HFFc6 (cell line): ENCODE data around the gene HRCT1. TPM values are rescaled to one million over a fixed set of nuclear protein-coding genes. Genes with fewer than 3 reads are reported as not detected.

ENCODE experiments used
- DNase-seq: peaks from one replicate; pipeline ENCODE4 v3.0.0-alpha.2; 2018
- H3K27ac Mint-ChIP-seq: 2 replicates; pipeline ENCODE4 v1.8.0; 2020; ENCODE audit warnings: mild to moderate bottlenecking, mixed read lengths
- H3K27me3 Mint-ChIP-seq: 2 replicates; pipeline ENCODE4 v1.8.0; 2021; ENCODE audit warnings: mild to moderate bottlenecking, moderate library complexity, mixed read lengths; ENCODE audit not compliant: insufficient read depth
- H3K36me3 Mint-ChIP-seq: 2 replicates; pipeline ENCODE4 v1.8.0; 2021; ENCODE audit warnings: low read depth, mixed read lengths
- H3K4me1 Mint-ChIP-seq: 2 replicates; pipeline ENCODE4 v1.8.0; 2020; ENCODE audit warnings: low read depth, mixed read lengths
- H3K4me3 Mint-ChIP-seq: 2 replicates; pipeline ENCODE4 v1.8.0; 2020; ENCODE audit warnings: mild to moderate bottlenecking, moderate library complexity, mixed read lengths
- H3K9me3 Mint-ChIP-seq: 2 replicates; pipeline ENCODE4 v1.8.0; 2020; ENCODE audit warnings: mild to moderate bottlenecking, mixed read lengths
- CTCF ChIP-seq: fragments of 200-600 bp; sonication (generic); IDR thresholded peaks from 2 replicates; pipeline ENCODE4 v1.5.0; 2021; ENCODE audit warnings: antibody characterized with exemption, mild to moderate bottlenecking
- total RNA-seq, 6 experiments: library from RNA; stranded (reverse); fragmentation: NEBNext Ultra II Directional; extraction: Animal tissue kit (Norgen Biotek cat#: 25700); gene quantifications; 2 replicates in 1 of 6; 3 replicates in 5 of 6; pipeline ENCODE4 v1.2.3, GENCODE V29; 2021

HRCT1 gene
- total RNA-seq, 6 experiments from 2014 or later: 2.5 to 4.1 (median 3.3) TPM

GRCh38 chr9:35920051-35920620, 14.1 kb downstream of the HRCT1 start:
- Mint-ChIP-seq H3K27me3 (no peaks in the 10 kb centered on the region; the same call in 1 of the 2 replicates), H3K4me1 (peaks cover 54% of the 10 kb centered on the region)

GRCh38 chr9:35923598-35923926, 17.6 kb downstream of the HRCT1 start:
- no peaks in the 10 kb centered on the region; the same call in 1 of the 2 replicates for H3K36me3 Mint-ChIP-seq
- no peak for TF ChIP-seq CTCF
- no peaks in the 10 kb centered on the region for H3K9me3 Mint-ChIP-seq
- peak overlapping the region; percentile 100 for H3K27ac Mint-ChIP-seq
- no peaks in the 10 kb centered on the region; the same call in 1 of the 2 replicates for H3K27me3 Mint-ChIP-seq
- peak overlapping the region; percentile 86 for H3K4me3 Mint-ChIP-seq
- DNase-seq: no peak
- H3K4me1 Mint-ChIP-seq: peaks cover 70% of the 10 kb centered on the region

More at GRCh38 chr9:35920051-35920620, 14.1 kb downstream of the HRCT1 start:
- H3K27ac Mint-ChIP-seq: peak overlapping the region; percentile 50
- H3K36me3 Mint-ChIP-seq: no peaks in the 10 kb centered on the region; the same call in 1 of the 2 replicates
- no peak overlapping the region for H3K4me3 Mint-ChIP-seq
- no peak for DNase-seq
- TF ChIP-seq CTCF: no peak
- H3K9me3 Mint-ChIP-seq: no peaks in the 10 kb centered on the region

GRCh38 chr9:35923927-35924763, 18.1 kb downstream of the HRCT1 start:
- Mint-ChIP-seq H3K4me1 (peaks cover 70% of the 10 kb centered on the region), H3K27me3 (no peaks in the 10 kb centered on the region; the same call in 1 of the 2 replicates), H3K36me3 (no peaks in the 10 kb centered on the region; the same call in 1 of the 2 replicates), H3K4me3 (peak overlapping the region; percentile 86), H3K9me3 (no peaks in the 10 kb centered on the region), H3K27ac (peak overlapping the region; percentile 100)
- TF ChIP-seq CTCF: no peak
- DNase-seq: peak; percentile 96

- TF ChIP-seq CTCF: no peak
- peaks cover 61% of the 10 kb centered on the region for H3K4me1 Mint-ChIP-seq
- H3K36me3 Mint-ChIP-seq: no peaks in the 10 kb centered on the region
- no peak overlapping the region for H3K4me3 Mint-ChIP-seq
- no peaks in the 10 kb centered on the region for H3K9me3 Mint-ChIP-seq
- H3K27ac Mint-ChIP-seq: peak overlapping the region; percentile 18
- H3K27me3 Mint-ChIP-seq: no peaks in the 10 kb centered on the region; the same call in 1 of the 2 replicates
- DNase-seq: no peak
Observed at GRCh38 chr9:35928591-35929452, 22.8 kb downstream of the HRCT1 start.

- Mint-ChIP-seq H3K4me3 (no peak overlapping the region), H3K27me3 (no peaks in the 10 kb centered on the region), H3K36me3 (no peaks in the 10 kb centered on the region), H3K9me3 (no peaks in the 10 kb centered on the region), H3K27ac (peak overlapping the region; percentile 18; the same call in 1 of the 2 replicates), H3K4me1 (peaks cover 58% of the 10 kb centered on the region)
- DNase-seq: no peak
- no peak for TF ChIP-seq CTCF
Observed at GRCh38 chr9:35929453-35929718, 23.4 kb downstream of the HRCT1 start.
